HepG2 (cell line): Measurements from ENCODE around the gene TRANK1. TPM values are rescaled to one million over a fixed set of nuclear protein-coding genes. Genes with fewer than 3 reads are reported as not detected.
A peak's percentile ranks its signal among the peaks of the same experiment; 100 is the strongest.

Experiments
- GABPA ChIP-seq, 2 experiments: IDR thresholded peaks; 2 replicates each; pipeline ENCODE4 v1.6.1; 2011 to 2016; ENCODE audit warnings: low read depth in 2 of 2, low read length in 1 of 2, missing biosample characterization in 1 of 2, missing genetic modification characterization in 1 of 2
- GZF1 ChIP-seq: sonication (generic); formaldehyde crosslinking; IDR thresholded peaks from 2 replicates; pipeline ENCODE4 v1.5.1; 2020; ENCODE audit warnings: mild to moderate bottlenecking, missing genetic modification reagents
- HIVEP1 ChIP-seq: sonication (generic); formaldehyde crosslinking; IDR thresholded peaks from 2 replicates; pipeline ENCODE4 v1.4.0; 2020; ENCODE audit warnings: mild to moderate bottlenecking, missing genetic modification reagents
- HNF1B ChIP-seq: sonication (generic); formaldehyde crosslinking; IDR thresholded peaks from 2 replicates; pipeline ENCODE4 v1.5.1; 2020; ENCODE audit warnings: mild to moderate bottlenecking, moderate library complexity, missing genetic modification reagents
- ISX ChIP-seq: sonication (generic); formaldehyde crosslinking; conservative IDR thresholded peaks from 2 replicates; pipeline ENCODE4 v1.5.0; 2020; ENCODE audit warnings: missing genetic modification reagents
- MBD4 ChIP-seq: IDR thresholded peaks from 2 replicates; pipeline ENCODE4 v1.6.1; 2012; ENCODE audit warnings: low read length, inconsistent platforms, borderline replicate concordance
- PAF1 ChIP-seq: IDR thresholded peaks from 2 replicates; pipeline ENCODE4 v1.6.1; 2016; ENCODE audit warnings: missing genetic modification reagents, missing compliant biosample characterization
- RBFOX2 ChIP-seq: fragments of 200-400 bp; formaldehyde crosslinking; IDR thresholded peaks from 2 replicates; pipeline ENCODE4 v1.6.1; 2017; ENCODE audit warnings: low read depth, mild to moderate bottlenecking, low read length
- RBM39 ChIP-seq: fragments of 200-400 bp; formaldehyde crosslinking; IDR thresholded peaks from one replicate; pipeline ENCODE4 v1.6.1; 2018; ENCODE audit warnings: antibody characterized with exemption, mild to moderate bottlenecking, low read depth, low read length; ENCODE audit not compliant: poor library complexity, severe bottlenecking
- REXO4 ChIP-seq: sonication (generic); formaldehyde crosslinking; IDR thresholded peaks from 2 replicates; pipeline ENCODE4 v1.8.0; 2022; ENCODE audit warnings: missing genetic modification reagents, mild to moderate bottlenecking, borderline replicate concordance
- TCF7L2 ChIP-seq: IDR thresholded peaks from 2 replicates; pipeline ENCODE4 v1.6.1; 2011; ENCODE audit warnings: mild to moderate bottlenecking, low read depth, low read length, moderate library complexity
- TP53 ChIP-seq: sonication (generic); formaldehyde crosslinking; conservative IDR thresholded peaks from 2 replicates; pipeline ENCODE4 v1.4.0; 2020; ENCODE audit warnings: missing genetic modification reagents
- ZMYM2 ChIP-seq: sonication (generic); formaldehyde crosslinking; IDR thresholded peaks from 2 replicates; pipeline ENCODE4 v1.8.0; 2022; ENCODE audit warnings: mild to moderate bottlenecking, missing genetic modification reagents
- ZNF138 ChIP-seq: sonication (generic); formaldehyde crosslinking; IDR thresholded peaks from 2 replicates; pipeline ENCODE4 v1.5.0; 2020; ENCODE audit warnings: mild to moderate bottlenecking, low read depth, missing genetic modification reagents
- ZNF17 ChIP-seq: sonication (generic); formaldehyde crosslinking; IDR thresholded peaks from 2 replicates; pipeline ENCODE4 v1.5.0; 2020; ENCODE audit warnings: mild to moderate bottlenecking, missing genetic modification reagents
- ZNF329 ChIP-seq: sonication (generic); formaldehyde crosslinking; IDR thresholded peaks from 2 replicates; pipeline ENCODE4 v1.9.0; 2021; ENCODE audit warnings: low read depth, mild to moderate bottlenecking, missing genetic modification reagents
- ZNF367 ChIP-seq: sonication (generic); formaldehyde crosslinking; IDR thresholded peaks from 2 replicates; pipeline ENCODE4 v1.4.0; 2020; ENCODE audit warnings: missing genetic modification reagents, borderline replicate concordance
- ZNF572 ChIP-seq: sonication (generic); formaldehyde crosslinking; IDR thresholded peaks from 2 replicates; pipeline ENCODE4 v1.5.1; 2020; ENCODE audit warnings: mild to moderate bottlenecking, missing genetic modification reagents
- ZNF660 ChIP-seq: sonication (generic); formaldehyde crosslinking; IDR thresholded peaks from 2 replicates; pipeline ENCODE4 v1.5.1; 2020; ENCODE audit warnings: mild to moderate bottlenecking, low read depth, missing genetic modification reagents, borderline replicate concordance
- ZSCAN29 ChIP-seq: sonication (generic); formaldehyde crosslinking; conservative IDR thresholded peaks from 2 replicates; pipeline ENCODE4 v1.4.0; 2020; ENCODE audit warnings: mild to moderate bottlenecking, missing genetic modification reagents
- polyA plus RNA-seq, 8 experiments: library from polyadenylated mRNA; depleted of rRNA in 3 of 8; stranded (reverse) in 7 of 8; unstranded in 1 of 8; fragments of >200 nt; fragmentation: Illumina TruSeq in 4 of 8; extraction: Trizol in 4 of 8; gene quantifications; 2 replicates each; pipeline versions ENCODE4 v1.2.1 to v1.2.3, GENCODE V29; 2011 to 2016; ENCODE audit warnings: low read depth in 4 of 8, missing spikeins in 1 of 8, mixed read lengths in 1 of 8; ENCODE audit not compliant: insufficient read depth in 1 of 8
- total RNA-seq, 5 experiments: library from RNA; depleted of rRNA; stranded (reverse); fragments of >200 nt; fragmentation: Illumina TruSeq; extraction: Trizol; gene quantifications; 2 replicates each; pipeline ENCODE4 v1.2.3, GENCODE V29; 2016; ENCODE audit warnings: low read depth in 1 of 5
- TF ChIP-seq, protein P1 (sequence below), 2 experiments: sonication (generic) in 1 of 2; formaldehyde crosslinking in 1 of 2; IDR thresholded peaks; 2 replicates each; pipeline versions ENCODE4 v1.4.0 to v1.6.1; 2018 to 2020; ENCODE audit warnings: missing genetic modification reagents in 2 of 2, borderline replicate concordance in 1 of 2, low read depth in 1 of 2, mild to moderate bottlenecking in 1 of 2, missing biosample characterization in 1 of 2
- TF ChIP-seq, protein P2 (sequence below): sonication (generic); formaldehyde crosslinking; IDR thresholded peaks from 2 replicates; pipeline ENCODE4 v1.8.1; 2023; ENCODE audit warnings: missing genetic modification reagents, inconsistent platforms, borderline replicate concordance

The TRANK1 gene
- total and polyA plus RNA-seq, 2 of the 13 experiments (the other 11 are each of a cell fraction or from before 2014, with no cell fraction given): 0.13 to 0.32 TPM

GRCh38 chr3:36993326-36994283, 48.8 kb upstream of the TRANK1 start, which contains the start of gene MLH1 (continued):
- TF ChIP-seq, protein P1, sequence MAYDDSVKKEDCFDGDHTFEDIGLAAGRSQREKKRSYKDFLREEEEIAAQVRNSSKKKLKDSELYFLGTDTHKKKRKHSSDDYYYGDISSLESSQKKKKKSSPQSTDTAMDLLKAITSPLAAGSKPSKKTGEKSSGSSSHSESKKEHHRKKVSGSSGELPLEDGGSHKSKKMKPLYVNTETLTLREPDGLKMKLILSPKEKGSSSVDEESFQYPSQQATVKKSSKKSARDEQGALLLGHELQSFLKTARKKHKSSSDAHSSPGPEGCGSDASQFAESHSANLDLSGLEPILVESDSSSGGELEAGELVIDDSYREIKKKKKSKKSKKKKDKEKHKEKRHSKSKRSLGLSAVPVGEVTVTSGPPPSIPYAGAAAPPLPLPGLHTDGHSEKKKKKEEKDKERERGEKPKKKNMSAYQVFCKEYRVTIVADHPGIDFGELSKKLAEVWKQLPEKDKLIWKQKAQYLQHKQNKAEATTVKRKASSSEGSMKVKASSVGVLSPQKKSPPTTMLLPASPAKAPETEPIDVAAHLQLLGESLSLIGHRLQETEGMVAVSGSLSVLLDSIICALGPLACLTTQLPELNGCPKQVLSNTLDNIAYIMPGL (CRISPR knock-in tag; IDR thresholded peaks at IDR 0.05; ENCODE audit: borderline replicate concordance in 1 of 2, low read depth in 1 of 2): no peak; a peak in 2 of 4 replicates
- TF ChIP-seq ZNF660 (no peak), PAF1 (CRISPR knock-in tag) (no peak), REXO4 (no peak), ZNF367 (CRISPR knock-in tag) (no peak), ZSCAN29 (CRISPR knock-in tag) (no peak), MBD4 (no peak), ZNF138 (peak; percentile 70; the same call in 1 of the 2 replicates), GZF1 (no peak), ISX (CRISPR knock-in tag) (no peak), TCF7L2 (no peak), HIVEP1 (CRISPR knock-in tag) (peak; percentile 79), ZNF572 (no peak), ZNF329 (CRISPR knock-in tag) (no peak), TP53 (CRISPR knock-in tag) (peak; percentile 46; the same call in 1 of the 2 replicates), HNF1B (CRISPR knock-in tag) (peak; percentile 51; the same call in 1 of the 2 replicates), RBM39 (no peak), GABPA (IDR thresholded peaks at IDR 0.05; ENCODE audit: low read depth, low read length) (peak; percentile 75), GABPA (CRISPR knock-in tag; IDR thresholded peaks at IDR 0.05; ENCODE audit: low read depth) (peak; percentile 94), ZMYM2 (CRISPR knock-in tag) (no peak), RBFOX2 (peak; percentile 69), ZNF17 (no peak)
- TF ChIP-seq, protein P2, sequence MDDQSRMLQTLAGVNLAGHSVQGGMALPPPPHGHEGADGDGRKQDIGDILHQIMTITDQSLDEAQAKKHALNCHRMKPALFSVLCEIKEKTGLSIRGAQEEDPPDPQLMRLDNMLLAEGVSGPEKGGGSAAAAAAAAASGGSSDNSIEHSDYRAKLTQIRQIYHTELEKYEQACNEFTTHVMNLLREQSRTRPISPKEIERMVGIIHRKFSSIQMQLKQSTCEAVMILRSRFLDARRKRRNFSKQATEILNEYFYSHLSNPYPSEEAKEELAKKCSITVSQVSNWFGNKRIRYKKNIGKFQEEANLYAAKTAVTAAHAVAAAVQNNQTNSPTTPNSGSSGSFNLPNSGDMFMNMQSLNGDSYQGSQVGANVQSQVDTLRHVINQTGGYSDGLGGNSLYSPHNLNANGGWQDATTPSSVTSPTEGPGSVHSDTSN (CRISPR knock-in tag): peak; percentile 93
